Measurements from ENCODE around the gene PATL2.
"Not testable (repeated sequence)": the region's sequence is repeated elsewhere in the genome, so short reads cannot be mapped to it uniquely, and the experiment has no call there.

Gene PATL2

DNA sequence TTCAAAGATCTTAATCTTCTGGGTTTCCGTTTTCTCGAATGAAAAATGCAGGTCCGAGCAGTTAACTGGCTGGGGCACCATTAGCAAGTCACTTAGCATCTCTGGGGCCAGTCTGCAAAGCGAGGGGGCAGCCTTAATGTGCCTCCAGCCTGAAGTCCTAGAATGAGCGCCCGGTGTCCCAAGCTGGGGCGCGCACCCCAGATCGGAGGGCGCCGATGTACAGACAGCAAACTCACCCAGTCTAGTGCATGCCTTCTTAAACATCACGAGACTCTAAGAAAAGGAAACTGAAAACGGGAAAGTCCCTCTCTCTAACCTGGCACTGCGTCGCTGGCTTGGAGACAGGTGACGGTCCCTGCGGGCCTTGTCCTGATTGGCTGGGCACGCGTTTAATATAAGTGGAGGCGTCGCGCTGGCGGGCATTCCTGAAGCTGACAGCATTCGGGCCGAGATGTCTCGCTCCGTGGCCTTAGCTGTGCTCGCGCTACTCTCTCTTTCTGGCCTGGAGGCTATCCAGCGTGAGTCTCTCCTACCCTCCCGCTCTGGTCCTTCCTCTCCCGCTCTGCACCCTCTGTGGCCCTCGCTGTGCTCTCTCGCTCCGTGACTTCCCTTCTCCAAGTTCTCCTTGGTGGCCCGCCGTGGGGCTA lies at the start of gene PATL2, which contains the start of gene B2M:
TSS of gene PATL2 (minus strand) at position 228 of the 647 bp plus-strand sequence. CDS start 34,833 bp downstream, outside the sequence.
TSS of gene B2M (plus strand) at position 422 of the 647 bp plus-strand sequence. CDS start at position 452, 30 bp downstream.
- peak; percentile 46 to 97 (median 90) for DNase-seq

- DNase-seq = no peak
Measured at GRCh38 chr15:44753345-44753744, 42.2 kb upstream of the PATL2 start.

GRCh38 chr15:44743454-44743853 lies 32.3 kb upstream of the PATL2 start:
- not testable (repeated sequence) for DNase-seq

DNA sequence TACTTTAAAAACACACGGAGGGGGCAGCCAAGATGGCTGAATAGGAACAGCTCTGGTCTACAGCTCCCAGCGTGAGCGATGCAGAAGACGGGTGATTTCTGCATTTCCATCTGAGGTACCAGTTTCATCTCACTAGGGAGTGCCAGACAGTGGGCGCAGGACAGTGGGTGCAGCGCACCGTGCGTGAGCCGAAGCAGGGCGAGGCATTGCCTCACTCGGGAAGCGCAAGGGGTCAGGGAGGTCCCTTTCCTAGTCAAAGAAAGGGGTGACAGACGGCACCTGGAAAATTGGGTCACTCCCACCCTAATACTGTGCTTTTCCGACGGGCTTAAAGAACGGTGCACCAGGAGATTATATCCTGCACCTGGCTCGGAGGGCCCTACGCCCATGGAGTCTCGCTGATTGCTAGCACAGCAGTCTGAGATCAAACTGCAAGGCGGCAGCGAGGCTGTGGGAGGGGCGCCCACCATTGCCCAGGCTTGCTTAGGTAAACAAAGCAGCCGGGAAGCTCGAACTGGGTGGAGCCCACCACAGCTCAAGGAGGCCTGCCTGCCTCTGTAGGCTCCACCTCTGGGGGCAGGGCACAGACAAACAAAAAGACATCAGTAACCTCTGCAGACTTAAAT lies 28.2 kb upstream of the PATL2 start:
- DNase-seq = not testable (repeated sequence)

DNA sequence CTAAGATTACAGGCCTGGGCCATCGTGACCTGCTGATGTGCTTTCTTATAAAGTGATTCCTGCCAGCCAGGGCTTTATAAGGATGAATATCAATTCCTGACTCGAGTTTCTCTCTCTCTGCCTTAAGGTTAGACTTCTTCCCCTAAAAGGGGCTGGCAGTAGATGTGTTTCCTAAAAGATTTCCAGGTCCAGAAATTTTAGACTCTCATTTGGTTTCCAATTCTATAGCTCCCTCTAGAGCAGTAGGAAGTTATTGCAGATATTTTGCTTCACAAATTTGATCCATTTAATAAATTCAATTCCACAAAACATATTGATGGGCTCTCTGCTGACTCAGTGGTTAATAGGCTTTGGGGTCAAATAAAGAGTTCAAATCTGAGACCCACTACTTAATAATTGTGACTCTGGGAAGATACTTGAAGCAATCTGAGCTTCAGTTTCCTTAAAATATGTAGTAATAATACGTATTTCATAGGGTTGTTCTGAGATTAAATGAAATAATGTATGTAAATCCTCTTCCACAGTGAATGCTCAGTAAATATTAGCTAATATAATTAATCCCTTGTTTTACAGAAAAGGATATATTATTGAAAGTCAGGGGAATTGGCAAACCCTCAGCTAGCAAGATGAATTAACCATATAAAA lies 27.3 kb upstream of the PATL2 start:
- DNase-seq = no peak

- no peak for DNase-seq
Measured at GRCh38 chr15:44736181-44736765, 25.1 kb upstream of the PATL2 start, which contains the start of gene TRIM69. Gene TRIM69 (plus strand): TSS chr15:44736528. CDS start chr15:44736705, 177 bp downstream.

DNA sequence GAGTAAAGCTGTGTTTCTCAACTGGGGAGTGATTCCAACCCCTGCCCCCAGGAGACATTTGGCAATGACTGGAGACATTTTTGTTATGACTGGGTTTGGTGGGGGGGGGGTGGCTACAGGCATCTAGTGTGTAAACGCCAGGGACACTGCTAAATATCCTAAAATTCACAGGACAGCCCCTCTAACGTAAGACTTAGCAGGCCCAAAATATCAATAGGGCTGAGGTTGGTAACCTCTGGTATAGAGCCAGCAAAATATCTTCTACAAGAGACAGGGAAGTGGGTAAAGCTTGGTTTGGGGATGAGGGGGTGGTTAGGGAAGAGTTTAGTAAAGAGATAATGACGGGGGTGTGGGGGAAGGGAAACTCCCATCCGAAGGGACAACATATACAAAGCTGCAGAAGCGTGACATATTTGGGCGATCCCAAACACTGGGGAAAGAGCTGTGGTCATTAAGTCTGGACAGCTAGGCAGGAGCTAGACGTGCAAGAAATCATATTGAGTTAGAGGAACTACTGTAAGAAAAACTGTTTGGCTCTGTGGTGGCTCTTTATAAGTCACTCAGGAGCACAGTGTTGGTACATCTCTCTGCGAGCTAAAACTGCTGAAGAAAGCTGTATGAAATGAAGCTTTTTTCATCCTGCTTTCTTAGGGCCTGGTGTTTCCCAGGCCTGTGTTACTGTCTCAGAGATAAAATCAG lies 24.5 kb upstream of the PATL2 start:
- no peak for DNase-seq

DNA sequence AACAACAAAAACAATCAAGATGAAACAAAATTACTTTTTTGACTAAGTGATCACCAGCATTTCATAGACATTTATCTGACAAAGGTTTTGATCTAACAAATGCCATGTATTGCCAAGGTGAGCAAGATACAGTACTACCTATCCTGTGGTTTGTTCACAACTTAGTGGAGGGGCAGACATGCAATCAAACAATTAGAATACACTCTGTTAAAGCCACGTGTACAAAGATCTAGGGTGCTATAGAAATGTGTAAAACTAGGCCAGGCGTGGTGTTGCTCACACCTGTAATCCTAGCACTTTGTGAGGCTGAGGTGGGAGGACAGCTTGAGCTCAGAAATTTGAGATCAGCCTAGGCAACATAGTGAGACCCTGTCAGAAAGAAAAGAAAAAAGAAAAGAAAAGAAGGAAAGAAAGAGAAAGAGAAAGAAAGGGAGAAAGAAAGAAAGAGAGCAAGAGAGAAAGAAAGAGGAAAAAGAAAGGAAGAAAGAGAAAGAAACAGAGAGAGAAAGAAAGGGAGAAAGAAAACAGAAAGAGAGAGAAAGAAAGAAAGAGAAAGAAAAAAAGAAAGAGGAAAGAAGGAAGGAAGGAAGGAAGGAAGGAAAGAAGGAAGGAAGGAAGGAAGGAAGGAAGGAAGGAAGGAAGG lies 23.8 kb upstream of the PATL2 start:
- DNase-seq = no peak

DNA sequence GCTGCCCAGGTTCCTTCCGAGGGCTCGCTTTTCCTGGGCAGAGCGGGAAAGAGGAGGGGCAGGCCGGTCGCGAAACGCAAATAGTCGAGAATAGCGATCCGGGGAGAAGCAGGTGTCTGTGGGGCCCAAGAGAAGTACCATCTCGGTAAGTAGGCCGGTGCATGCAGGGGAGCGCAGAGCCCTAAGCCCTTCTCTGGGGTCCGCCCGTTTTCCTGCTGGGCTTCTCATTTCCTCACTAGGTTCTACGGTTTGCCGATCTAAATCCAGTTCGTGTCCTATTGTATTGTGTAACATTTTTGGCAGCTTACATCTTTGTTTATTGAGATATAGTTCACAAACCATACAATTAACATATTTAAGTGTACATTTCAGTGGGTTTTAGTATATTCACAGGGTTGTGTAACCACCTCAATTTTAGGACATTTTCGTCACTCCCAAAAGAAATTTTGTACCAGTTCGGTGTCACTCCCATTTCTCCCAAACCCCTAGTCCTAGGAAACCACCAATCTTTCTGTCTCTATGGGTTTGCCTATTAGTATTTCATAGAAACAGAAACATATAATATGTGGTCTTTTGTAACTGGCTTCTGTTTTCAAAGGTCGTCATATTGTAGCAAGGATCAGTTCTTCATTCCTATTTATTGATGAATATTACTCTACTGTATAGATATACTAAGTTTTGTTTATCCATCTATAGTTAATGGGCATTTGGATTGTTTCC lies 18.4 kb upstream of the PATL2 start:
- peak in 16 of 58 donors; percentile 39 to 75 (median 49) for DNase-seq

GRCh38 chr15:44728576-44729407 lies 17.7 kb upstream of the PATL2 start:
- DNase-seq = peak; percentile 45 to 98 (median 94)

GRCh38 chr15:44728232-44728575 lies 17.1 kb upstream of the PATL2 start:
- DNase-seq = not testable (repeated sequence)

- no peak for DNase-seq
Measured at GRCh38 chr15:44727485-44728231, 16.5 kb upstream of the PATL2 start.

- peak in 1 of 58 donors; percentile 6 for DNase-seq
Measured at GRCh38 chr15:44726568-44727484, 15.7 kb upstream of the PATL2 start.

GRCh38 chr15:44726136-44726535 lies 15.0 kb upstream of the PATL2 start:
- DNase-seq = no peak

DNA sequence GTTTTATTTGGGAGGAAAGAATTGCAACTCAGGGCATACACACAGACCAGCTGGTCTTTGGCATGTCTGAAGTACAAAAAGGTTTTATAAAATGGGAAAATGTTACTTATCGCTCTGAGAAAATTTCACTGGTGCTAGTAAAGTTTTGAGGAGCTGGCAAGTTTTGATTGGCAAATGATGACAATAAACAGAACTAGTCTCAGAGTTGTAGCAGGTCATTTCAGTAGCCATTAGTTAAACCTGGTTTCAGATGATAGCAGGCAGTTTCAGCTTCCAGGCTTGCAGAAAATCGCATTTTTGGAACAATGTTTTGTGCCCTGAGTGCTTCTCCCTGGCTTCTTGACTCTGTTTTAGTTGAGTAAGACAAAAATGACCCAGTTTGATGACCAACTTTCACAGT lies 10.9 kb upstream of the PATL2 start:
- DNase-seq = no peak

GRCh38 chr15:44720460-44721176 lies 9.5 kb upstream of the PATL2 start:
- no peak for DNase-seq

All from anterior cingulate cortex (tissue), 58 donors.